HG03432 (cell line): ENCODE results near the gene MAP7D2.

Experiments
- ATAC-seq: cut with Tn5 transposase; IDR thresholded peaks from one replicate; pipeline ENCODE4 v1.9.1; 2021; ENCODE audit warnings: mild to moderate bottlenecking, moderate library complexity; ENCODE audit not compliant: unreplicated experiment

Gene MAP7D2

DNA sequence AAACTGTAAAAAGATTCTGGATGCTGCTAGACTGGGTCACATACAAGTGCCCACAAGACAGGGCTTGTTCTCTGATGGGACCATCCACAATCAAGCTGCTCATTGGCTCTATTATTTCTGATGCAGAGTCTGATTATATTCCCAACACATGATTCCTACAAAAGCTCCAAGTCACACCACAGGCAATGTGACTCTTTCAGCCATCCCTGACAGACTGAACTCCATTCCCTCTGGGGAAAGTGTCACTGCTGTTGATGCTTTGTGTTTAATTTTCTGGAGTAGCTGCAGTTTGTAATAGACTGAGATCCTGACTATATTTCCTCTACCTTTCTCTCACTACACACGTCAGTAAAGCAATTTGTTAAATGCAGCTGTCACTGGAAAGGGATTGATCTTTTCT is 70.5 kb downstream of the MAP7D2 start:
- ATAC-seq = no peak

DNA sequence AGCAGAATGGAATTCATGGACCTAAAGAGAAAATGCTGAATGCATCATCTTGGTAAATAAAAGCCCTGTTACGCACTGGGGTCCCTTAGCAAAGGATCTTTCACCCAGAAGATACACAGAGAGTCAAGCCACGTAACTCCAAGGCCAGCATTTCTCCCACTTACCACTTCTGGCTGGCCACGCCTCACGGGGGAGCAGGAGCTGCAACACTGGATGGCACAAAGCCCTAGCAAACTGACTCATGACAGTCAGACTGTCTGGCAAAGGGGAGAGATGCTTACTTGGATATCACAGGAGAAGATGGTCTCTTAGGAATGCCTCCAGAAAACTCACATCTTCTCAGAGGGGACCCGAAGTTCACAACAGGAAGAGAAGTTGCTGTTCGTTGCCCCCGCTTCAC is 74.5 kb downstream of the MAP7D2 start:
- ATAC-seq = no peak

DNA sequence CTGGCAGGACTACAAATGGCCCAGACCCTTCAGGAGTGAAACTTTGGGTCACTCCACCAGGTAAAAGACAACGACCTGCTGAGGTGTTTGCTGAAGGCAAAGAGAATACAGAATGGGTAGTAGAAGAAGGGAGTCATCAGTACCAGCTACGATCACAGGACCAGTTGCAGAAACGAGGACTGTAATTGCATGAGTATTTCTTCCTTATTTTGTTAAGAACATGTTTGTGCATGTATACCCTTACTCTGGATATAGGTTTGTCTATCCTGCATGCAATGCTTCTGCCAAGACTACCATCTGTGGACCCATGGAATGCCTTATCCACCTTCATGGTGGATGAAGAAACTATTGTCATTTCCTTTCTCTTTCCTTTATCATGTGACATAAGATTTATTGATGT is 77.7 kb downstream of the MAP7D2 start:
- ATAC-seq = no peak

DNA sequence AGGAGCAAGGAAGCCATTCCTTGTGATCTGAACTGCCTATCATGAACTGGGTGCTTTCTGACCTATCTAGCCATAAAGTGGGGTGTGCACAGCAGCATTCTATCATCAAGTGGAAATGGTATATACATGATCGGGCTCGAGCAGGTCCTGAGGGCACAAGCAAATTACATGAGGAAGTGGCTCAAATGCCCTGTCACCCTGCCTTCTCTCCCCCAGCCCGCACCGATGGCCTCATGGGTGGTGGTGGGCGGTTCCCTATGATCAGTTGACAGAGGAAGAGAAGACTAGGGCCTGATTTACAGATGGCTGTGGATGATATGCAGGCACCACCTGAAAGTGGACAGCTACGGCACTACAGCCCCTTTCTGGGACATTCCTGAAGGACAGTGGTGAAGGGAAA is 79.5 kb downstream of the MAP7D2 start:
- ATAC-seq = no peak

DNA sequence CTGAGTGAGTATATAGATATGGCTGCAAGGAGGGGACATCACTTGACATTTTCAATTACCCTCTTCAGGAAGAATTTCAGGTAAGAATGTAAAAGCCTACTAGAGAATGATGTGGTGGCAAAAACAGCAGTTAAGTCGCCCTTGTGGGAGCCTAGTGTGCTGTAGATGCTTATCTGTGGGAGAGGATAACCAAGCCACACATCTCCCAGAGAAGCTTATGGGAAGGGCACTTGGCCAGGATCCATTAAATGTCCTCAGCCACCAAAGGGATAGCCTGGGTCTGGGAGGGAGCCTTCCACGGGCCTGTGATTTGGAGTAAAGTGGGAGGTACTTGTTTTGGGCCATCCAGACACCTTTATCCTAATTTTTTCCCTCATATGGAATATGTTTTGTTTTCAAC is 84.5 kb downstream of the MAP7D2 start:
- ATAC-seq = no peak

DNA sequence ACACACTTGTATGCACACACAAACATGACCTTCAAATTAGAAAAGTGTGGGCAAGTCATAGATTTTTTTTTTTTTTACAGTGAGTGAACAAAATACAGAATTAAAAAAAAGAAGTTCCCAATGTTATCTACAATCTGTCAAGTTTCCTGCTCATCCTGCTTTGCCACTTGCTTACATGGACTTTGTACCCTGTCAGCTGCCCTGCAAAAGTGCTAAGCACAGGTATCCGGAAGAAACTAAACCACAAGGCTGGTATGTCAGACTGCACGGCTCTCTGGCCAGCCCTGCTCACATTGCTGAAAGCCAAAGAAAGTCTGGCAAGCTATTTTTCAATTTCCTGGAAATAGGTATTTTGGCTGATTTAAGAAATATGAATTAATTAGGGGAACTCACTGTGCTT is 87.0 kb downstream of the MAP7D2 start:
- ATAC-seq = no peak

DNA sequence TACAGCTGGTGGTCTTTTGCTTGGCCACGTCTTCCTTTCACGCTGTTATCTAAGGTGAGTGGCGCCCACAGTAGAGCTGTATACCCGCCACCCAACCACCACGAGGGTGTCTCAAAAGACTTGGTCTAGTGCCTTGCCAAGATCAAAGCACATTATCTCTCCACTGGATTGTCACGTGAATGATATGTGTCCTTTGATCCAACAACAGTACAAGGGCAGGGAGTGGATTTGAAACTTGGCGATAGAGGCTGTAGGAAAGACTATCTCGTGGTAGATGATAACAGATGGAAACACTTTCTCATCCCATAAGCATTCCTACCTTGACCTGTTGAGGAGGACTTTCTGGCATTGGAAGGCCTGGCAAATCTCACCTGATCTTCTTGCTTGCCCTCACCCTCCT is 88.1 kb downstream of the MAP7D2 start:
- ATAC-seq = no peak

DNA sequence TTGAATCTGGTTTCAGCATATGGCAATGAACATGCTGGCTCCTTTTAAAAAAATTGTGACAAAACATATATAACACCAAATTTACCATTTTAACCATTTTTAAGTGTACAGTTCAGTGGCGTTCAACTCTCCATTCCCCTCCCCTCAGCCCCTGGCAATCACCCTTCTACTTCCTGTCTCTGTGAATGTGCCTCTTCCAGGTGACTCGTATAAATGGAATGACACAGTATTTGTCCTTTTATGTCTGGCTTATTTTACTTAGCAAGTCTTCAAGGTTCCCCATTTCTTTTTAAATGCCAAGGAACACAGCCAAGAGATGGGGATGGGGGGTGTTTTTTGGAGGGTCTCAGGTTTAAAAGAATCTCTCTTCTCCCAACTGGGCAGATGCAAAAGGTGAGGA is 90.4 kb downstream of the MAP7D2 start:
- ATAC-seq = no peak

DNA sequence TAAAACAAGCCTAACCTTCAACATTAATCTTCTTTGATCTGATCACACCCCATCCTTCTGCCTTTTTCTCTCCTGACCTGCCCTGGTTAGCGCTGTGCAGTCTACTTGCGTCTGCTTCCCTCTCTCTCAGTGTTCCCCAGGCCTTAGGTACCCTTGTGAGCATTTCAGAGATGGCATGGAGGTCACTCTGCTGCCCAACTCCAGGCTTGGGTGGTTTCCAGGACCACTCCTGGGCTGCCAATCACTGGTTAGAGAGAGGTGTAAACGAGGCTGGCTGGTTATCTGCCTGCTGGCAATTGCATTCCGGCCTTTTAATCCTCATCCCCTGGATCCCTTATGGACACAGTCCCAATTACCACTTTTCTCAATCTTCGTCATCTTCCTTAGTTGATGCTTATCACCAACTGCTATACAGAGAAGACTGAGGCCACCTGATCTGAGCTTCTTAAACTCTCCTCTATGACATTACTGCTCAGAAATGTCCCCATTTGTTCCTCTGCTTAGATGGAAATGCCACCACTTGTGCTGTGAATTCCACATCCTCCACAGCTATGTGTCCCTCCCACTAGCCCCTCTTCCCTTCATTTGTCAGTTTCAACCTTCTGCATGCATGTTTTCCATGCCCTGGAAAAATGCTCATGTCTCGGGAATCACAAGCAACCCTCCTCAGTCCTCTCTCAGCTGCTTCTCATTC is 96.9 kb downstream of the MAP7D2 start:
- ATAC-seq = no peak

DNA sequence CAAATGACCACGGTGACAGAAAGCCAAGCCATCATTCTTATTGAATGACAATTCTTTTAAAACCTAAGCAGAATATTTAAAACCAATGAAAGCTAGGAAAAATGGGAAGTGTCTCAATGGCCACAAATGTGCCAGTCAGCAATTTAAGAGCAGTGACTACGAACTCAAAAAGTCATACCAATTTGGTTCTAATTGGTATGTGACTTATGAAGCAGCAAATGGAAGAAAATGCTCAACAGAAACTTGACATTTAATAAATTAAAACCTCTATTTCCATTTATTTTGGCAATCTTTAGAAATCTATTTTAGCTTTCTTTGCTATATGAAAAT is 100.1 kb downstream of the MAP7D2 start:
- no peak for ATAC-seq

DNA sequence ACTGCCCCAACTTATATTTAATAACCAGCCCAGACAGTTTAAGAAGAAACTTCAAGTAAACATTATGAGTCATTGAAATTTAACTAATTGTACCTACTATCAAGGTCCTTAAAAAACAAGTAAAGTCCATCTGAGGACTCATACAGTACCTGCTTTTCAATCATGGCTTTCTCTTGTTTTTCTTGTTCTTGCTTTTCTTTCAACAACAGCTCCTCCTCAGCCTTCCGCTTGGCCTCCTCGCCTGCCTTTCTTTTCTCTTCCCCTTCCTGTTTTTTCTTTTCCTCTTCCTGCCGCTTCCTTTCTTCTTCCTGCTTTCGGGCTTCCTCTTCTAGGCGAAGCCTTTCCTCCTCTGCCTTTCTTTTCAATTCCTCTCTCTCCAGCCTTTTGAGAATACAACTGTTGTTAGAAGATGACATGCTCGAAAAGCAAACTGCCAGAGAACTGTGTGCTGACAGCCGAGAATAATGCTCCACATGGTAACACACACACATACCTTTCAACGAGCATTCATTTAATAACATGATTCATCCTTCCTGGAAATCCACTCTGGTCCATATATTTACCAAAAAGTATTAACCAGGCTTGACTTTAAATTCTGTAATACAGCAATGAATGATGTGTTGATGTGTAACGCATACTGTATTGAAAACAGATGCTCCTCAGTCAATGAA is 100.6 kb downstream of the MAP7D2 start:
- ATAC-seq = no peak

DNA sequence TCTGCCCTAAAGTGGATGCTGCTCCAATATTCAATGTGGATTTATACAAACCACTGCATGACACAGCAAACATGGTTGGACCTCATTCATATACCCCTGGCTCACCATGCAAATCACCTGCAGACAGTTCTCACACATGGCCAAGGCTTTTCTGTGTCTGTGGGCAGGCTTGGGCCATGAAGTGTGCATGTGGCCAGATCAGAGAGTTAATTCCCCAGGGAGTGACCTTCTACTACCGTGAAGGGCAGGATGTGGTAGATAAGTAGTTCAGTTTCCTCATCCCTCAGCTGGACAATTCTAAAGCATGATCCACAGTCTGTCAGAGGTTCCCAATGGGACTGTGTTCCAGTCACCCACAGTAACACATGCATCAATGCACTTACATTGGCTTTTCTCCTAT is 101.3 kb downstream of the MAP7D2 start:
- no peak for ATAC-seq

DNA sequence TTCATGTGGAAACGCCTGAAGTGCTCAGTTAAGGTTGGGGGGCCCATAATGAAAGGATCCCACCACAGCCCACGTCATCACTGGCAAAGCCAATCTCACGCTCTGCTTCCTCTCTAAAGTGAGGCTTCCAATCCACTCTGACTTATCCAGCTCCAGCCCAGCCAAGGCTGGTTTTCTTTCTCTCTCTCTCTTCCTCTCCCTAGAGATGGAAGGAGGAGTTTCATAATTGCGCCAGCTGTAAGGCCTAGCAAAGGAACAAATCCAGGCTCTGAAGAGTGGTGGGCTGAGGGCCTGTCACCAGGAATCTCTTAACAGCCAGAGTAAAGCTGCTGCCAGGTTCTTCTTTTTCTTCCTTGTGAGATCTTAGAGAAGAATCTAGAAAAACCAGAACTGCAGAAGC is 105.1 kb downstream of the MAP7D2 start:
- no peak for ATAC-seq

DNA sequence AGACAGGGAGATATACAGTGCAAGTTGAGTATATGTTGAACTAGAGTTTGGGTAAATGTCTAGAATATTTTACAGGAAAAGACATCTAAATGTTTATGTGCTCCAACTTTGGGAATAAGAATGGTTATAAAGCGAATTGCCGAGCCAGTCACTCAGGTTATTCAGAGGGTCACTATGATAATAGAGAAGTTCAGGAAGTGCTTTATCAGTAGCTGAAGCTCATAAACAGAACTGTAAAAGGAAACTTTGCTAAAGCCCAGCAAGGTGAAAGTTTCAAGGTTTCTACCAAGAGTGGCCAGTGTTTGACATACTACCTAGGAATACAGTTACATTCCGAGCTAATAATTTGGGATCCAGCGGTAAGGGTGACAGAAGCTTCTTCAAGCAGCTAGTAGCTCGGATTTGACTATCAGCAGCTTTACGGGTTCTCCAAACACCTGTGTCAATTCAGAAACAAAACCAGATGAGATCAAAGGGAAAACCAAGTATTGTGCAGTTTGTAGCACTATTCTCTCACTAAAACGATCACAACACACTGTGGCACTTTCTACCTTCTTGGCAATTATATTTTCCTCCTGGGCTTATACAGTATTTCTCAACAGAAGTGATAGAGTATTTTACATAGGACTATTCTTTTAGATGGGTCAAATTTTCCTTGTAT is 108.6 kb downstream of the MAP7D2 start:
- ATAC-seq = no peak

DNA sequence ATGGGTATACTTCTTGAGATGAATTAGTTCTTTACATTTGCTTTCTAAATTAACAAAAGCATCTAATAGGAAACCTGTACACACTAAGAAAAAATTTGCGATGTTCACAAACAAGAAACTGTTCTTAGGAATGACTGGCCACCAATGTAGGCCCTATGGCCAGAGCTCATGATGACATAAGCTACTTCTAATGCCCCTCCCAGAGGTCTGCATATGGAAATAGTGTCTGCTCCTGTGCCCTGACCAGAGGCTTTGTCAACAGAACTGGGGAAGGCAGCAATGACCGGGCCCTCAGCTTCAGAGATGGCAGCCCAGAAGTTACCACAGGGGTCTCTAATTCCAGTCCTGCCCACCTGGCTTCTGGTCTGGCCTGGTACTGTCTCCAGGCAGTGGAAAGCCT is 110.8 kb downstream of the MAP7D2 start:
- ATAC-seq = no peak

DNA sequence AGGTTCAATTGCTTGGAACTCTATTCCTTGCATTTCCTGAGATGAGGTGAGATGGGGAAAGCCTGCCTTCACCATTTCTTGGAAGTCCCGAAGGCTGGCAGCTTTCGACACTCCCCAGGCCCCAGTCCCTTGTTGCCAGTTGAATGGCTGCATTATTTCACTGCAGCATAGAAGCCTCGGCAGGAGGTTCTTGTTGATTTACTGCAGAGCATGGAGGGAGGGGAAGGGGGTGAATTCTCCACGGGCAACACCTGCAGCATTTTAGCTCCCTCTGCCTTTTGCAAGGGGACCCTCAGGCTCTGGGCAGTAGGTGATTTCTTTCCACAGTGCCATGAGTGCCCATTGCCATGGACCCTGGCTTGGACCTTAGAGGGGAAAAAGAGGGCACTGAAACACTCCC is 115.1 kb downstream of the MAP7D2 start:
- no peak for ATAC-seq

DNA sequence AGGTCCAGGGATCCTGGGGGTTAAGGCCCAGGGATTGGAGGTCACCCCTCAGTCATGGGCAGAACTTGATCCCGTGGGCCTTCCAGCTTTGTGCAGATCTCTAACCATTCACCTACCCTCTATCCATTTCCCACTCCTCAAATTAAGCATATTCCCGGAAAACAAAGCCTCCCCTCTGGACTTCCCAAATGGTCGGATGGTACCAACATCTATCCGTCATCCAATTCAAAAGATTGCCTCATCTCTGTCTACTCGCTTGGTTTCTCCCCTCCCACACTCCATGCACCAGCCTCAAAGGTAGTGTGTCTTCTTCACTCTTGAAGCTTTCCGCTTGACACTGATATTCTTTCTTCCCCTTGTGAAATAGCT is 125.4 kb downstream of the MAP7D2 start:
- ATAC-seq = no peak

DNA sequence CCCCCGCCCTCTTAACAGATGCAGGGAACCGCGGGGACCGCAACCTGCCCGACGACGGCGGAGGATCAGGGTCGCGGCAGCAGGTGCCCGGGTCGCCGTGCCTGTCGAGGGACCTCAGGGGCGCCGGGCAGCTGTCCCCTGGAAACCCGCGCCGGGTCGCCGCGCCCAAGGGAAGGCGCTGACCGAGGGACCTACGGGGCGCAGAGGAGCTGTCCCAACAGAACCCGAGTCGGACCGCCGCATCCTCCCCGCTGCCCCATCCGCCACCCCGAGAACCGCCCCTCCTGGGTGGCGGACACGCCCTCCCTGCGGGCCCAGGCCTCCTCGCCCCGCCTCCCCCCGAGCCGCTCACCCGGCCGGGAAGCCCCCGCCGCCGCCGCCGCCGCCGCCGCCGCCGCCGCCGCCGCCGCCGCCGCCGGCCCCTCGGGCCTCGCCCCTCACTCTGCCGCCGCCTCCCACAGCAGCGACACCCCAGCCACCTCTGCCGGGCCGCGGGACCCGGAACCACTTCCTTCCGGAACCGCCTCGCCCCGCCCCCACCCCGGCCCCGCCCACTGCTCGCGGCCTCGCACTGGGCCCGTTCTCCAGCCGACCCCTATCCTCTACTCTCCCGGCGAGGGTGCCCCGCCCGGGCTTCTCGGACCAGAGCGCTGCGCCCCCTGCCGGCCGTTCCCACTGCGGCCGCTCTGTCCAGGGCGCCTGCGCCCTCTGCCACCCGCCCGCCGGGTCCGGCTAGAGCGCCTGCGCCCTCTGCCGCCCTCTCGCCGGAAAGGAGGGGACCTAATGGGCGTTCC is 126.0 kb downstream of the MAP7D2 start, which contains the start of gene BCLAF3:
BCLAF3 (minus strand) TSS at position 506 of the 794 bp plus-strand sequence. CDS start 20,797 bp downstream, outside the sequence.
- peak; percentile 97 for ATAC-seq

DNA sequence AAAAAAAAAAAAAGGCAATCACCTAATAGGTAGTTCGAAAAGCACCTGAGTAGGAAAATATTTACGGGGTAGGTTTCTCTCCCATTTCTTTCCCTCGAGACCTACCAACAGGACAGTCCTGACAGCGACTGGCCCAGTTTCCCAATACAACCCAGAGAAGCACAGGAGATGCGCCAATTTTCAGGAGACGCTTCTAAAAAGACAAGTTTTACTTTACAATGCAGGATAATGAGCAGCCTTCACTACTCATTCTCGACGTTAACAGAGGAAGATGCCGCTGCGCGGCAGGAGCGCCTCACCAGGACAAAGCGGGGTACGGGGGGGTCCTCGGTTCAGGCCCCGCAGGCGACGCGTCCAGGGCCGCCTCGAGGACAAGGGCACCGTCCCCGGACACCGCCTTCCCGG is 126.6 kb downstream of the MAP7D2 start:
- peak; percentile 23 for ATAC-seq

DNA sequence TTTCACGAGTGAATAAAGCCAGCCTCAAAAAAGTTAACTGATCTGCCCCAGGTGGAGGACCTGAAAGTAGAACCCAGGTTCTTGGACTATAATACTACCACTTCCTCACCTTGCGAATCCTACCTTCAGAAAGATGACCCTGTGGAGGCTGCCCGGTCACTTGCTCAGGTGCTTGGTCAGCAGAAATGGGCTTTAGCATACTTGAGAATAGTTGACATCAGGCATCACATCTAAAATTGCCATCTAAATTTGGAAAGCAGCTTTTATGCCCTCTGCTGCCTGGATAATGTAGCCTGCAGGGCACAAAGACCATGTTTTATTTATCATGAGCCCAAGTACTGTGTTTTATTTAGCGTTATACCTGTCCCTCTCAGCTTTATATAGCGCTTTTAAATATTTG is 128.9 kb downstream of the MAP7D2 start:
- ATAC-seq = no peak

DNA sequence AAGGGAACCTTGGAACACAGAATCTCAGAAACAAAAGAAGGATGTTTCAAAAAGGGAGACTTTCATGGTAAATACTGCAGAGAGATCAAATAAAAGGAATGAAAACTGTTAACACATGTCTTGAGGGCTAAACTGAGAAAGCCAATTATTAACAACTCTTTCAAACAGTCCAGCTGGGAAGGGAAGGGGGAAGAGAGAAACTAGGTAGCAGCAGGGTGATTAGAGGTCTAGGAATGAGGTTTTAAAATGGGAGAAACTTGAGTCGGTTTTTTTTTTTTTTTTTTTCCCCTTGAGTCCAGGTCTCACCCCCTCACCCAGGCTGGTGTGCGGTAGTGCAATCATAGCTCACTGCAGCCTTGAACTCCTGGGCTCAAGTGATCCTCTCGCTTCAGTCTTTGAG is 130.2 kb downstream of the MAP7D2 start:
- no peak for ATAC-seq

DNA sequence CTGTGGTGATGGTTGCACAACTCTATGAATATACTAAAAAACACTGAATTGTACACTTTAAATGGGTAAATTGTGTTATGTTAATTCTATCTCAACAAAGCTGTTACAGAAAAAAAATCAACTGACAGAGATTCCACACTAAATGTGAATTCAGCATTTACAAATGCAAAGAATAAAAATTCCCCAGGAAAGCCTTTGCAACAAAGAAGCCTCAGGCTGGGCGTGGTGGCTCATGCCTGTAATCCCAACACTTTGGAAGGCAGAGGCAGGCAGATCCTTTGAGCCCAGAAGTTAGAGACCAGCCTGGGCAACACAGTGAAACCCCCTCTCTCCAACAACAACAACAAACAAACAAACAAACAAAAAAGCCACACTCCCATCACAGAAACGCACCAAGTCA is 134.8 kb downstream of the MAP7D2 start:
- ATAC-seq = no peak
